GM12892 (cell line): ENCODE results near the gene KCNG4.

Experiments
- POLR2A ChIP-seq: IDR thresholded peaks from 2 replicates; pipeline ENCODE4 v1.6.1; 2011; ENCODE audit warnings: low read depth, low read length, control low read depth
- POLR2AphosphoS5 ChIP-seq: IDR thresholded peaks from 2 replicates; pipeline ENCODE4 v1.6.1; 2011; ENCODE audit warnings: low read depth, low read length, control low read depth
- TAF1 ChIP-seq: IDR thresholded peaks from 2 replicates; pipeline ENCODE4 v1.6.1; 2011; ENCODE audit warnings: low read depth, mild to moderate bottlenecking, control low read depth, low read length, borderline replicate concordance

- TF ChIP-seq POLR2A: no peak
- no peak for TF ChIP-seq POLR2AphosphoS5
- no peak for TF ChIP-seq TAF1
Measured at GRCh38 chr16:84274515-84274914, 34.7 kb upstream of the KCNG4 start.
